HCT116 (cell line): ENCODE measurements around the gene TARS3. TPM values are rescaled to one million over a fixed set of nuclear protein-coding genes. Genes with fewer than 3 reads are reported as not detected.

Experiments
- ATAC-seq: fragments of 200-7000 bp; cut with Tn5 transposase; 2 replicates; pipeline ENCODE4 v1.9.1; 2020; ENCODE audit warnings: mild to moderate bottlenecking, moderate library complexity
- BruUV-seq: library from RNA; stranded (reverse); fragments of 400-500 nt; replicated peaks from 2 replicates; lab custom pipeline; 2021; lab: Mats Ljungman, UMichigan
- CTCF ChIA-PET: fragments of 300-600 bp; sonication (Branson Sonifier 250); formaldehyde crosslinking; loops from one replicate; lab custom pipeline; 2021; ENCODE audit warnings: antibody characterized with exemption; lab: Charles Lee
- POLR2A ChIA-PET: fragments of 300-600, 350-600 bp; sonication (Branson Sonifier 250); formaldehyde crosslinking; loops from one replicate; lab custom pipeline; 2021; ENCODE audit warnings: antibody characterized with exemption; lab: Charles Lee
- RAD21 ChIA-PET, 2 experiments: fragments of 300-600 bp; sonication (Branson Sonifier 250); formaldehyde crosslinking; loops; one replicate each; lab custom pipeline; 2023; ENCODE audit warnings: low total read pairs in 2 of 2; ENCODE audit not compliant: uncharacterized antibody in 2 of 2, unreplicated experiment in 2 of 2, low non-redundant PET in 1 of 2; lab: Charles Lee
- DNase-seq: peaks from one replicate; pipeline ENCODE4 v3.0.0-alpha.2; 2010; ENCODE audit warnings: low read depth, low spot score
- H2AFZ ChIP-seq: fragments of 200-600 bp; shearing (Covaris generic), sonication (generic); 2 replicates; pipeline ENCODE4 v1.6.1; 2017; ENCODE audit warnings: low read depth, mixed run types, mixed read lengths, antibody characterized with exemption, low read length; ENCODE audit not compliant: poor library complexity, severe bottlenecking
- H3K27ac ChIP-seq: 2 replicates; pipeline ENCODE4 v1.5.1; 2012; ENCODE audit warnings: low read depth, low read length
- H3K27me3 ChIP-seq: fragments of 200-600 bp; sonication (generic); 2 replicates; pipeline ENCODE4 v1.6.1; 2016; ENCODE audit warnings: mixed run types, low read length, mixed read lengths; ENCODE audit not compliant: insufficient read depth
- H3K36me3 ChIP-seq, 2 experiments: fragments of 200-500 bp in 1 of 2; fragments of 200-600 bp in 1 of 2; sonication (Bioruptor generic) in 1 of 2; sonication (generic) in 1 of 2; 2 replicates each; pipeline versions ENCODE4 v1.5.1 to v1.6.1; 2014 to 2016; ENCODE audit warnings: low read length in 2 of 2, inconsistent platforms in 1 of 2, mixed read lengths in 1 of 2, mixed run types in 1 of 2; ENCODE audit not compliant: insufficient read depth in 2 of 2, control insufficient read depth in 1 of 2
- H3K4me1 ChIP-seq, 2 experiments: fragments of 200-600 bp in 1 of 2; sonication (generic) in 1 of 2; 2 replicates each; pipeline versions ENCODE4 v1.5.1 to v1.6.1; 2012 to 2017; ENCODE audit warnings: low read length in 2 of 2, inconsistent platforms in 1 of 2, mild to moderate bottlenecking in 1 of 2, mixed read lengths in 1 of 2, mixed run types in 1 of 2, moderate library complexity in 1 of 2; ENCODE audit not compliant: insufficient read depth in 2 of 2, control insufficient read depth in 1 of 2
- H3K4me2 ChIP-seq: fragments of 200-600 bp; sonication (generic); 2 replicates; pipeline ENCODE4 v1.6.1; 2017; ENCODE audit warnings: mixed run types, low read length, mixed read lengths
- H3K4me3 ChIP-seq, 2 experiments: fragments of 200-600 bp in 1 of 2; sonication (generic) in 1 of 2; replicated peaks in 1 of 2; 2 replicates each; pipeline ENCODE4 v1.5.1; 2011 to 2016; ENCODE audit warnings: low read length in 2 of 2, control low read depth in 1 of 2, low read depth in 1 of 2, mild to moderate bottlenecking in 1 of 2, mixed read lengths in 1 of 2, mixed run types in 1 of 2
- H3K79me2 ChIP-seq: fragments of 200-600 bp; sonication (generic); 2 replicates; pipeline ENCODE4 v1.6.1; 2017; ENCODE audit warnings: mild to moderate bottlenecking, mixed run types, low read length, moderate library complexity, mixed read lengths; ENCODE audit not compliant: insufficient read depth
- H3K9ac ChIP-seq: fragments of 200-600 bp; sonication (generic); 2 replicates; pipeline ENCODE4 v1.6.1; 2016; ENCODE audit warnings: low read length, mixed read lengths
- H3K9me2 ChIP-seq: fragments of 200-600 bp; sonication (generic), shearing (Covaris generic); 2 replicates; pipeline ENCODE4 v1.6.1; 2017; ENCODE audit warnings: mixed run types, mild to moderate bottlenecking, moderate library complexity; ENCODE audit not compliant: insufficient read depth
- H3K9me3 ChIP-seq, 2 experiments: fragments of 200-500 bp in 1 of 2; fragments of 200-600 bp in 1 of 2; sonication (Bioruptor generic) in 1 of 2; sonication (generic) in 1 of 2; 2 replicates each; pipeline ENCODE4 v1.6.1; 2014 to 2017; ENCODE audit warnings: low read length in 2 of 2, mixed read lengths in 2 of 2, inconsistent platforms in 1 of 2, low read depth in 1 of 2, mild to moderate bottlenecking in 1 of 2, mixed run types in 1 of 2, moderate library complexity in 1 of 2; ENCODE audit not compliant: control insufficient read depth in 1 of 2, insufficient read depth in 1 of 2
- H4K20me1 ChIP-seq: fragments of 200-600 bp; sonication (generic), shearing (Covaris generic); 2 replicates; pipeline ENCODE4 v1.6.1; 2017; ENCODE audit warnings: mixed run types, mild to moderate bottlenecking, moderate library complexity; ENCODE audit not compliant: insufficient read depth
- ELF1 ChIP-seq: IDR thresholded peaks from 2 replicates; pipeline ENCODE4 v1.6.1; 2012; ENCODE audit warnings: low read depth, borderline replicate concordance
- FOSL1 ChIP-seq: IDR thresholded peaks from 2 replicates; pipeline ENCODE4 v1.6.1; 2012; ENCODE audit warnings: low read depth
- REST ChIP-seq: IDR thresholded peaks from 2 replicates; pipeline ENCODE4 v1.6.1; 2012; ENCODE audit warnings: low read depth
- SIN3A ChIP-seq: IDR thresholded peaks from 2 replicates; pipeline ENCODE4 v1.6.1; 2012; ENCODE audit warnings: low read depth
- SRF ChIP-seq: IDR thresholded peaks from 2 replicates; pipeline ENCODE4 v1.6.1; 2012; ENCODE audit warnings: low read depth
- ZBTB33 ChIP-seq: IDR thresholded peaks from 2 replicates; pipeline ENCODE4 v1.6.1; 2011; ENCODE audit warnings: mild to moderate bottlenecking, low read length, moderate library complexity; ENCODE audit not compliant: insufficient replicate concordance; ENCODE audit errors: extremely low read depth
- intact Hi-C: fragments of 100-400 bp; cut with micrococcal nuclease; formaldehyde crosslinking; loops from 2 replicates; pipeline ENCODE4 v1.10.0; 2022
- total RNA-seq: library from RNA; stranded (reverse); gene quantifications from one replicate; pipeline ENCODE4 v1.2.1, GENCODE V29; 2021; ENCODE audit not compliant: unreplicated experiment

Gene TARS3
- total RNA-seq, 1 experiment from 2014 or later = 11.1 TPM

- Histone ChIP-seq H3K4me3 (no peak overlapping the region), H3K27me3 (no peaks in the 10 kb centered on the region), H3K27ac (no peak overlapping the region), H3K36me3 (peaks cover 36 to 39% of the 10 kb centered on the region in 2 experiments; a peak in 3 of 4 replicates), H3K79me2 (peaks cover 59% of the 10 kb centered on the region), H3K4me1 (peaks cover 6 to 10% of the 10 kb centered on the region in 2 experiments; a peak in 2 of 4 replicates), H3K4me2 (no peak overlapping the region), H3K9me3 (no peaks in the 10 kb centered on the region), H2AFZ (no peak overlapping the region), H4K20me1 (no peaks in the 10 kb centered on the region), H3K9ac (no peak overlapping the region), H3K9me2 (no peaks in the 10 kb centered on the region)
- ChIA-PET RAD21 (no interaction called here), CTCF (no interaction called here), POLR2A (no interaction called here)
- DNase-seq (no peak), ATAC-seq (no peak)
- no TSS peak for BruUV-seq
- intact Hi-C loops = no loop called here
- TF ChIP-seq SRF (no peak), ELF1 (no peak), FOSL1 (no peak), SIN3A (no peak), ZBTB33 (no peak), REST (no peak)
Measured at GRCh38 chr15:101647251-101647650, 77.0 kb downstream of the TARS3 start.
